H1 (cell line): ENCODE measurements around the gene GNB3. TPM values are rescaled to one million over a fixed set of nuclear protein-coding genes. Genes with fewer than 3 reads are reported as not detected.
A peak's percentile ranks its signal among the peaks of the same experiment; 100 is the strongest.

Experiments
- SIN3A ChIP-seq, 2 experiments: IDR thresholded peaks in 1 of 2; conservative IDR thresholded peaks in 1 of 2; 2 replicates each; pipeline ENCODE4 v1.6.1; 2011 to 2012; ENCODE audit warnings: low read length in 2 of 2, improper control_type of control experiment in 1 of 2, low read depth in 1 of 2, mild to moderate bottlenecking in 1 of 2
- polyA plus RNA-seq, 7 experiments: library from polyadenylated mRNA; depleted of rRNA in 3 of 7; stranded (reverse) in 5 of 7; unstranded in 2 of 7; fragments of >200 nt in 5 of 7; fragments of 200-250 nt in 2 of 7; gene quantifications; 1 replicate in 5 of 7; 2 replicates in 1 of 7; 4 replicates in 1 of 7; pipeline versions ENCODE4 v1.2.1 to v1.2.3, GENCODE V29; 2011 to 2013; ENCODE audit warnings: missing spikeins in 2 of 7, mixed read lengths in 2 of 7
- total RNA-seq: library from RNA; stranded (reverse); fragmentation: NEBNext Ultra II Directional; extraction: Animal tissue kit (Norgen Biotek cat#: 25700); gene quantifications from 2 replicates; pipeline ENCODE4 v1.2.1, GENCODE V29; 2021

Gene GNB3
- total and polyA plus RNA-seq, 2 of the 8 experiments (the other 6 are each of a cell fraction or from before 2014, with no cell fraction given), result 9.9 TPM

DNA sequence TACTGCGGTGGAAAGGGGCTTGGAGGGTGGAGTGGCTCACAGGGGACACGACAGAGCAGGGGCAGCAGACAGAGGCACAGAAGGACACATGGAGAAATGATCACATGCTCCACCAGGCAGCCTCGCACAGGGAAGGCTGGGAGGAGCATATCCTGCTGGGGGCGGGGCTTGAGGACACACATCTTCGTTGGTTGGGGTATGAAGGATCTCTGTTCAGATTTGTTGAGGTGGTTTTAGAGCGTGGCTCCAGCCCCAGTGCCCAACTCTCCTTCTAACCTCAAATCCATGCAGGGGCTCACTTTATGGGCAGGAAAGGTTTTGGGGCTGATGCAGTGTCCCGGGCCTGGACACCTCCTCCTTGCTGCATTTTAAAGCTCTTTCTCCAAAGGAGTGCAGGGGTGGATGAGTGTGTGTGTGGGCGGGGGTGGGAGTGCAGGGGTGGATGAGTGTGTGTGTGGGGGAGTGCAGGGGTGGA, 13.3 kb upstream of the GNB3 start (continued):
- 0 out of 4 replicates have a peak, but pooled peaks of 1 of the 2 experiments have one; percentile 13 for TF ChIP-seq SIN3A (conservative IDR thresholded peaks at IDR 0.05 in 1 of 2, IDR thresholded peaks at IDR 0.05 in 1 of 2; ENCODE audit: low read depth in 1 of 2, low read length in 2 of 2)
